K562 (cell line): ENCODE measurements around the gene WFIKKN1. TPM values are rescaled to one million over a fixed set of nuclear protein-coding genes. Genes with fewer than 3 reads are reported as not detected.
A peak's percentile ranks its signal among the peaks of the same experiment; 100 is the strongest.

Experiments
- FUS ChIP-seq: fragments of 200-400 bp; formaldehyde crosslinking; optimal IDR thresholded peaks from 2 replicates; pipeline ENCODE3; 2017; ENCODE audit warnings: low read depth, low read length
- HCFC1 ChIP-seq: IDR thresholded peaks from 2 replicates; pipeline ENCODE4 v1.6.1; 2012; ENCODE audit warnings: low read depth, low read length, improper control_type of control experiment
- KLF1 ChIP-seq: fragments of 450-650 bp; IDR thresholded peaks from 2 replicates; pipeline ENCODE4 v1.6.1; 2016; ENCODE audit warnings: missing genetic modification characterization, missing compliant biosample characterization
- NFE2 ChIP-seq: IDR thresholded peaks from 2 replicates; pipeline ENCODE4 v1.6.1; 2014; ENCODE audit warnings: antibody characterized with exemption, low read depth
- NKRF ChIP-seq: fragments of 450-650 bp; IDR thresholded peaks from 2 replicates; pipeline ENCODE4 v1.6.1; 2016; ENCODE audit warnings: borderline replicate concordance
- PBX2 ChIP-seq, 2 experiments: IDR thresholded peaks in 1 of 2; conservative IDR thresholded peaks in 1 of 2; 2 replicates each; pipeline ENCODE4 v1.6.1; 2016; ENCODE audit warnings: low read depth in 2 of 2, mild to moderate bottlenecking in 1 of 2, missing compliant biosample characterization in 1 of 2, missing genetic modification characterization in 1 of 2, moderate library complexity in 1 of 2
- SRF ChIP-seq, 2 experiments: fragments of 250-450, 450-650 bp in 1 of 2; sonication (Bioruptor Pico) in 1 of 2; sonication (generic) in 1 of 2; formaldehyde crosslinking; IDR thresholded peaks; 2 replicates each; pipeline versions ENCODE4 v1.5.0 to v1.5.1; 2020 to 2022; ENCODE audit warnings: mild to moderate bottlenecking in 1 of 2, missing genetic modification reagents in 1 of 2
- THAP7 ChIP-seq: fragments of 250-450 bp; sonication (Bioruptor Pico); IDR thresholded peaks from 2 replicates; pipeline ENCODE4 v1.5.0; 2021
- ZNF23 ChIP-seq: fragments of 250-450 bp; sonication (Bioruptor Pico); IDR thresholded peaks from 2 replicates; pipeline ENCODE4 v1.4.0; 2020; ENCODE audit warnings: mild to moderate bottlenecking
- ZNF263 ChIP-seq: sonication (generic); formaldehyde crosslinking; IDR thresholded peaks from 2 replicates; pipeline ENCODE4 v1.8.0; 2022; ENCODE audit warnings: mild to moderate bottlenecking, missing genetic modification reagents, borderline replicate concordance
- ZNF316 ChIP-seq: fragments of 450-650 bp; IDR thresholded peaks from 2 replicates; pipeline ENCODE4 v1.6.1; 2016
- ZNF318 ChIP-seq, 2 experiments: fragments of 450-650 bp; IDR thresholded peaks; 2 replicates each; pipeline ENCODE4 v1.6.1; 2016; ENCODE audit warnings: mild to moderate bottlenecking in 2 of 2, borderline replicate concordance in 1 of 2, low read depth in 1 of 2, moderate library complexity in 1 of 2
- polyA plus RNA-seq, 8 experiments: library from polyadenylated mRNA; depleted of rRNA in 4 of 8; stranded (reverse) in 5 of 8; unstranded in 3 of 8; fragments of >200 nt; fragmentation: Nextera tagmentation in 2 of 8; fragmentation: Illumina TruSeq in 1 of 8; extraction: Ambion mirVana in 2 of 8; extraction: Trizol in 1 of 8; gene quantifications; 2 replicates each; pipeline versions ENCODE4 v1.2.1 to v1.2.3, GENCODE V29; 2011 to 2014; ENCODE audit warnings: inconsistent platforms in 1 of 8, missing spikeins in 1 of 8
- total RNA-seq, 7 experiments: library from RNA; depleted of rRNA in 6 of 7; stranded (reverse); fragments of >200 nt in 6 of 7; fragmentation: Illumina TruSeq in 2 of 7; extraction: Trizol in 2 of 7; gene quantifications; 2 replicates each; pipeline versions ENCODE4 v1.2.1 to v1.2.3, GENCODE V29; 2011 to 2021; ENCODE audit warnings: low replicate concordance in 1 of 7

WFIKKN1 gene
- total and polyA plus RNA-seq, 9 of the 15 experiments (the other 6 are each of a cell fraction or from before 2014, with no cell fraction given) = 0.14 to 1.1 (median 0.50) TPM; not detected in 4

GRCh38 chr16:588889-589657 is 41.7 kb upstream of the WFIKKN1 start (continued):
- TF ChIP-seq FUS (peak; percentile 74), SRF (CRISPR knock-in tag; IDR thresholded peaks at IDR 0.05) (peak in 1 of 2 experiments; percentile 59; a peak in 1 of 4 replicates), PBX2 (CRISPR knock-in tag; IDR thresholded peaks at IDR 0.05; ENCODE audit: low read depth) (peak; percentile 70; the same call in 1 of the 2 replicates), PBX2 (tag; conservative IDR thresholded peaks at IDR 0.05; ENCODE audit: low read depth) (no peak), HCFC1 (peak; percentile 38; the same call in 1 of the 2 replicates), NKRF (peak; percentile 48; the same call in 1 of the 2 replicates), ZNF318 (IDR thresholded peaks at IDR 0.05; ENCODE audit: borderline replicate concordance in 1 of 2, low read depth in 1 of 2) (no peak), KLF1 (tag) (0 out of 2 replicates have a peak, but pooled peaks have one; percentile 34), THAP7 (CRISPR knock-in tag) (0 out of 2 replicates have a peak, but pooled peaks have one; percentile 53), ZNF316 (peak; percentile 55), ZNF23 (no peak), NFE2 (peak; percentile 87), ZNF263 (CRISPR knock-in tag) (no peak; the same call in 1 of the 2 replicates)
